ENCODE measurements around the gene PIGQ.
A peak's percentile ranks its signal among the peaks of the same experiment; 100 is the strongest.

PIGQ gene

GRCh38 chr16:569445-570254 lies at the start of gene PIGQ:
PIGQ (plus strand) TSS chr16:569968; CDS start chr16:574075, 4,107 bp downstream.
- DNase-seq, result peak; percentile 93

- no peak for DNase-seq
Observed at GRCh38 chr16:520847-521246, 48.9 kb upstream of the PIGQ start.

GRCh38 chr16:521381-522210 lies 48.2 kb upstream of the PIGQ start:
- no peak for DNase-seq

- no peak for DNase-seq
Observed at GRCh38 chr16:522320-523096, 47.3 kb upstream of the PIGQ start.

- no peak for DNase-seq
Observed at GRCh38 chr16:523097-523741, 46.5 kb upstream of the PIGQ start.

GRCh38 chr16:524274-525040 lies 45.3 kb upstream of the PIGQ start:
- DNase-seq, result no peak

- DNase-seq, result no peak
Observed at GRCh38 chr16:525123-525519, 44.6 kb upstream of the PIGQ start.

- DNase-seq, result no peak
Observed at GRCh38 chr16:525520-526180, 44.1 kb upstream of the PIGQ start.

GRCh38 chr16:526181-527014 lies 43.4 kb upstream of the PIGQ start:
- no peak for DNase-seq

- DNase-seq, result peak; percentile 66
Observed at GRCh38 chr16:527015-527903, 42.5 kb upstream of the PIGQ start, which contains the start of gene CAPN15. CAPN15 (plus strand) TSS chr16:527712; CDS start chr16:546839, 19,127 bp downstream.

GRCh38 chr16:528111-529011 lies 41.4 kb upstream of the PIGQ start:
- no peak for DNase-seq

GRCh38 chr16:529012-529575 lies 40.7 kb upstream of the PIGQ start:
- DNase-seq, result no peak

- no peak for DNase-seq
Observed at GRCh38 chr16:530111-530817, 39.5 kb upstream of the PIGQ start.

GRCh38 chr16:531494-532125 lies 38.2 kb upstream of the PIGQ start:
- DNase-seq, result no peak

- no peak for DNase-seq
Observed at GRCh38 chr16:533391-534123, 36.2 kb upstream of the PIGQ start.

GRCh38 chr16:534135-534534 lies 35.6 kb upstream of the PIGQ start:
- DNase-seq, result no peak
